Peyer's patch (tissue), 4 donors: ENCODE data around the gene IL17C.

Experiments
- CTCF ChIP-seq, 6 experiments: fragments of 450-650 bp in 4 of 6; fragments of 200-600 bp in 2 of 6; sonication (generic) in 1 of 6; IDR thresholded peaks; one replicate each; pipeline ENCODE4 v1.5.1; 2017 to 2019; ENCODE audit warnings: antibody characterized with exemption in 6 of 6, mild to moderate bottlenecking in 3 of 6, moderate library complexity in 1 of 6
- POLR2A ChIP-seq, 2 donors: fragments of 450-650 bp; IDR thresholded peaks; one replicate each; pipeline ENCODE4 v1.5.1; 2017; ENCODE audit warnings: antibody characterized with exemption in 2 of 2, mild to moderate bottlenecking in 2 of 2, moderate library complexity in 2 of 2

- TF ChIP-seq CTCF (IDR thresholded peaks at IDR 0.05), result no peak
- TF ChIP-seq POLR2A (IDR thresholded peaks at IDR 0.05), result no peak
Observed at GRCh38 chr16:88608076-88608475, 30.3 kb upstream of the IL17C start.
